ENCODE measurements around the gene ASPG.

ASPG gene

GRCh38 chr14:104091927-104092771 lies 6.6 kb downstream of the ASPG start:
- no peak for DNase-seq (ENCODE audit: extremely low spot score)
- CTCF ChIA-PET = interaction anchor here (0.7 to 3.9 kb wide), 3 partner anchors 15 to 548 kb away, joined by 3 to 26 read pairs (median 3); no protein-coding TSS in a partner anchor
- no peak for TF ChIP-seq CTCF (IDR thresholded peaks at IDR 0.05; ENCODE audit: control extremely low read depth, extremely low read depth, low read depth, missing control alignments)
- POLR2A ChIA-PET = no interaction called here

GRCh38 chr14:104092931-104093365 lies 7.4 kb downstream of the ASPG start:
- POLR2A ChIA-PET = no interaction called here

GRCh38 chr14:104093366-104094055 lies 8.0 kb downstream of the ASPG start:
- ChIA-PET POLR2A (no interaction called here), CTCF (interaction anchor here (0.6 to 3.9 kb wide), 14 partner anchors 9 to 546 kb away, joined by 3 to 26 read pairs (median 3); partner anchors contain the start of gene ASPG)
- no peak for DNase-seq (ENCODE audit: extremely low spot score)
- no peak for TF ChIP-seq CTCF (IDR thresholded peaks at IDR 0.05; ENCODE audit: control extremely low read depth, extremely low read depth, low read depth, missing control alignments)

More at GRCh38 chr14:104092931-104093365, 7.4 kb downstream of the ASPG start:
- DNase-seq (ENCODE audit: extremely low spot score) = no peak
- TF ChIP-seq CTCF (IDR thresholded peaks at IDR 0.05; ENCODE audit: control extremely low read depth, extremely low read depth, low read depth, missing control alignments) = no peak
- CTCF ChIA-PET = interaction anchor here (0.7 to 3.9 kb wide), 2 partner anchors 15 to 471 kb away, joined by 3 to 26 read pairs; no protein-coding TSS in a partner anchor

GRCh38 chr14:104094056-104094708 lies 8.7 kb downstream of the ASPG start:
- DNase-seq (ENCODE audit: extremely low spot score) = no peak
- POLR2A ChIA-PET = no interaction called here

GRCh38 chr14:104094709-104095425 lies 9.4 kb downstream of the ASPG start:
- POLR2A ChIA-PET = no interaction called here
- TF ChIP-seq CTCF (IDR thresholded peaks at IDR 0.05; ENCODE audit: control extremely low read depth, extremely low read depth, low read depth, missing control alignments) = peak; percentile 87
- DNase-seq (ENCODE audit: extremely low spot score) = peak; percentile 86
- CTCF ChIA-PET = interaction anchor here (0.8 to 3.9 kb wide), 10 partner anchors 10 to 545 kb away, joined by 3 to 26 read pairs (median 4); partner anchors contain the start of gene ASPG

More at GRCh38 chr14:104094056-104094708, 8.7 kb downstream of the ASPG start:
- CTCF ChIA-PET = interaction anchor here (0.6 to 3.9 kb wide), 13 partner anchors 9 to 546 kb away, joined by 3 to 26 read pairs (median 3); partner anchors contain the start of gene ASPG
- no peak for TF ChIP-seq CTCF (IDR thresholded peaks at IDR 0.05; ENCODE audit: control extremely low read depth, extremely low read depth, low read depth, missing control alignments)
